Measurements from ENCODE around the gene ELP5. TPM values are rescaled to one million over a fixed set of nuclear protein-coding genes. Genes with fewer than 3 reads are reported as not detected.

The ELP5 gene
- total and polyA plus RNA-seq, 10 of the 15 experiments (the other 5 are each of a cell fraction or from before 2014, with no cell fraction given): 41.1 to 109 (median 77.5) TPM

GRCh38 chr17:7308625-7309433 is 56.8 kb downstream of the ELP5 start (continued):
- TF ChIP-seq RUNX3 (IDR thresholded peaks at IDR 0.05; ENCODE audit: low read length) (peak; percentile 96), ZNF217 (IDR thresholded peaks at IDR 0.05) (no peak), NFXL1 (IDR thresholded peaks at IDR 0.05; ENCODE audit: borderline replicate concordance) (no peak), EED (IDR thresholded peaks at IDR 0.05; ENCODE audit: low read depth) (peak; percentile 74), SP1 (IDR thresholded peaks at IDR 0.05; ENCODE audit: low read depth, low read length) (peak; percentile 44), ESRRA (IDR thresholded peaks at IDR 0.05; ENCODE audit: low read length) (no peak), SMC3 (IDR thresholded peaks at IDR 0.05; ENCODE audit: borderline replicate concordance, low read length) (no peak), MXI1 (IDR thresholded peaks at IDR 0.05; ENCODE audit: low read depth, low read length) (no peak; the same call in 1 of the 2 replicates), CREB1 (IDR thresholded peaks at IDR 0.05; ENCODE audit: low read depth) (peak; percentile 75; the same call in 1 of the 2 replicates)

MicroRNA genes within 50 kb of the gene (microRNA counts, 767-probe panel; counts per million panel counts)
- 977 counts per million, percentile 26 among the panel's probes with 10 or more counts for microRNA hsa-miR-324-3p
- 2,682 counts per million, percentile 85 among the panel's probes with 10 or more counts for microRNA hsa-miR-324-5p

Small RNA genes within 50 kb of the gene (microRNA-seq; reads per million reads assigned to microRNA genes)
- gene MIR324: 1,783 reads per million, percentile 91 among the genes with 10 or more reads in this experiment

Small RNA genes within 50 kb of the gene (small RNA-seq; reads per million reads assigned to genes)
- 44.2 reads per million, percentile 98 among the genes with 10 or more reads in this experiment for gene MIR324
- not detected for gene RF00019

Other genes starting within 250 kb of the ELP5 start
Only the 7 nearest of the 35 such genes appear.
- 138 and 165 TPM in 2 replicates for gene ACADVL, start 32.3 kb upstream of the ELP5 start, total RNA-seq (2014; rRNA removed)
- gene ACADVL, start 32.3 kb upstream of the ELP5 start, total RNA-seq (2014; rRNA removed; fragmentation: Illumina TruSeq; extraction: Trizol): 97.1 and 99.0 TPM in 2 replicates
- 182 and 196 TPM in 2 replicates for gene ACADVL, start 32.3 kb upstream of the ELP5 start, total RNA-seq (2021)
- gene ACADVL, start 32.3 kb upstream of the ELP5 start, polyA plus RNA-seq (2011; rRNA removed): 150 and 232 TPM in 2 replicates
- gene ACADVL, start 32.3 kb upstream of the ELP5 start, polyA plus RNA-seq (2014; fragmentation: Illumina TruSeq; extraction: Trizol): 86.8 and 137 TPM in 2 replicates
- 10 to 100 TPM; 25.4 to 73.1 TPM for gene ACADVL, start 32.3 kb upstream of the ELP5 start, polyA plus RNA-seq (2014; fragmentation: Nextera tagmentation; extraction: Ambion mirVana)
- gene ACADVL, start 32.3 kb upstream of the ELP5 start, polyA plus RNA-seq (2014; rRNA removed): 212 and 221 TPM in 2 replicates
- gene ACADVL, start 32.3 kb upstream of the ELP5 start, polyA plus RNA-seq (2016; fragmentation: Nextera tagmentation; extraction: Ambion mirVana): 100 to 1,000 TPM; 204 to 225 TPM
- 33.0 and 37.6 TPM in 2 replicates for gene DVL2, start 17.7 kb upstream of the ELP5 start, total RNA-seq (2014; rRNA removed)
- 15.4 and 16.7 TPM in 2 replicates for gene DVL2, start 17.7 kb upstream of the ELP5 start, total RNA-seq (2014; rRNA removed; fragmentation: Illumina TruSeq; extraction: Trizol)
- gene DVL2, start 17.7 kb upstream of the ELP5 start, total RNA-seq (2021): 40.0 and 44.8 TPM in 2 replicates
- 2.2 and 5.3 TPM in 2 replicates for gene DVL2, start 17.7 kb upstream of the ELP5 start, polyA plus RNA-seq (2011; rRNA removed)
- 5.1 and 21.2 TPM in 2 replicates for gene DVL2, start 17.7 kb upstream of the ELP5 start, polyA plus RNA-seq (2014; fragmentation: Illumina TruSeq; extraction: Trizol)
- gene DVL2, start 17.7 kb upstream of the ELP5 start, polyA plus RNA-seq (2014; fragmentation: Nextera tagmentation; extraction: Ambion mirVana): 1 to 10 TPM in 1 of 2 experiments, under 1 TPM in 1; 0.97 to 2.7 TPM
- 29.9 and 31.3 TPM in 2 replicates for gene DVL2, start 17.7 kb upstream of the ELP5 start, polyA plus RNA-seq (2014; rRNA removed)
- gene DVL2, start 17.7 kb upstream of the ELP5 start, polyA plus RNA-seq (2016; fragmentation: Nextera tagmentation; extraction: Ambion mirVana): 10 to 100 TPM; 25.3 to 30.4 TPM
- 35.7 and 38.0 TPM in 2 replicates for gene PHF23, start 12.8 kb upstream of the ELP5 start, total RNA-seq (2014; rRNA removed)
- gene PHF23, start 12.8 kb upstream of the ELP5 start, total RNA-seq (2014; rRNA removed; fragmentation: Illumina TruSeq; extraction: Trizol): 35.6 and 37.5 TPM in 2 replicates
- 34.0 and 39.2 TPM in 2 replicates for gene PHF23, start 12.8 kb upstream of the ELP5 start, total RNA-seq (2021)
- 21.7 and 29.7 TPM in 2 replicates for gene PHF23, start 12.8 kb upstream of the ELP5 start, polyA plus RNA-seq (2011; rRNA removed)
- 72.7 and 84.8 TPM in 2 replicates for gene PHF23, start 12.8 kb upstream of the ELP5 start, polyA plus RNA-seq (2014; fragmentation: Illumina TruSeq; extraction: Trizol)
- gene PHF23, start 12.8 kb upstream of the ELP5 start, polyA plus RNA-seq (2014; fragmentation: Nextera tagmentation; extraction: Ambion mirVana): 10 to 100 TPM in 1 of 2 experiments, 1 to 10 TPM in 1; 8.2 to 17.7 TPM
- gene PHF23, start 12.8 kb upstream of the ELP5 start, polyA plus RNA-seq (2014; rRNA removed): 38.1 and 41.6 TPM in 2 replicates
- gene PHF23, start 12.8 kb upstream of the ELP5 start, polyA plus RNA-seq (2016; fragmentation: Nextera tagmentation; extraction: Ambion mirVana): 10 to 100 TPM; 26.4 to 31.1 TPM
- gene GABARAP, start 9.8 kb upstream of the ELP5 start, total RNA-seq (2014; rRNA removed): 127 and 134 TPM in 2 replicates
- 157 and 164 TPM in 2 replicates for gene GABARAP, start 9.8 kb upstream of the ELP5 start, total RNA-seq (2014; rRNA removed; fragmentation: Illumina TruSeq; extraction: Trizol)
- 256 and 259 TPM in 2 replicates for gene GABARAP, start 9.8 kb upstream of the ELP5 start, total RNA-seq (2021)
- 187 and 223 TPM in 2 replicates for gene GABARAP, start 9.8 kb upstream of the ELP5 start, polyA plus RNA-seq (2011; rRNA removed)
- gene GABARAP, start 9.8 kb upstream of the ELP5 start, polyA plus RNA-seq (2014; fragmentation: Illumina TruSeq; extraction: Trizol): 613 and 739 TPM in 2 replicates
- 100 to 1,000 TPM; 314 to 340 TPM for gene GABARAP, start 9.8 kb upstream of the ELP5 start, polyA plus RNA-seq (2014; fragmentation: Nextera tagmentation; extraction: Ambion mirVana)
- 236 and 238 TPM in 2 replicates for gene GABARAP, start 9.8 kb upstream of the ELP5 start, polyA plus RNA-seq (2014; rRNA removed)
- gene GABARAP, start 9.8 kb upstream of the ELP5 start, polyA plus RNA-seq (2016; fragmentation: Nextera tagmentation; extraction: Ambion mirVana): 100 to 1,000 TPM; 433 to 444 TPM
- gene CTDNEP1, start 481 bp upstream of the ELP5 start, total RNA-seq (2014; rRNA removed): 31.4 and 32.2 TPM in 2 replicates
- gene CTDNEP1, start 481 bp upstream of the ELP5 start, total RNA-seq (2014; rRNA removed; fragmentation: Illumina TruSeq; extraction: Trizol): 23.7 and 27.3 TPM in 2 replicates
- 142 TPM in 2 replicates for gene CTDNEP1, start 481 bp upstream of the ELP5 start, total RNA-seq (2021)
- 82.7 and 111 TPM in 2 replicates for gene CTDNEP1, start 481 bp upstream of the ELP5 start, polyA plus RNA-seq (2011; rRNA removed)
- 167 and 176 TPM in 2 replicates for gene CTDNEP1, start 481 bp upstream of the ELP5 start, polyA plus RNA-seq (2014; fragmentation: Illumina TruSeq; extraction: Trizol)
- gene CTDNEP1, start 481 bp upstream of the ELP5 start, polyA plus RNA-seq (2014; fragmentation: Nextera tagmentation; extraction: Ambion mirVana): 10 to 100 TPM; 24.5 to 29.2 TPM
- gene CTDNEP1, start 481 bp upstream of the ELP5 start, polyA plus RNA-seq (2014; rRNA removed): 96.0 and 118 TPM in 2 replicates
- gene CTDNEP1, start 481 bp upstream of the ELP5 start, polyA plus RNA-seq (2016; fragmentation: Nextera tagmentation; extraction: Ambion mirVana): 10 to 100 TPM; 25.7 to 26.7 TPM
- gene CLDN7, start 10.3 kb downstream of the ELP5 start, total RNA-seq (2014; rRNA removed): 0.87 TPM in 1 of 2 replicates, not detected in the other
- 0.32 and 0.36 TPM in 2 replicates for gene CLDN7, start 10.3 kb downstream of the ELP5 start, total RNA-seq (2014; rRNA removed; fragmentation: Illumina TruSeq; extraction: Trizol)
- gene CLDN7, start 10.3 kb downstream of the ELP5 start, total RNA-seq (2021): 0.61 and 1.3 TPM in 2 replicates
- not detected in 2 replicates for gene CLDN7, start 10.3 kb downstream of the ELP5 start, polyA plus RNA-seq (2011; rRNA removed)
- gene CLDN7, start 10.3 kb downstream of the ELP5 start, polyA plus RNA-seq (2014; fragmentation: Illumina TruSeq; extraction: Trizol): 0.19 and 0.25 TPM in 2 replicates
- gene CLDN7, start 10.3 kb downstream of the ELP5 start, polyA plus RNA-seq (2014; fragmentation: Nextera tagmentation; extraction: Ambion mirVana): under 1 TPM in 1 of 2 experiments, not detected in 1; 0.19 TPM
- gene CLDN7, start 10.3 kb downstream of the ELP5 start, polyA plus RNA-seq (2014; rRNA removed): 0.49 and 0.94 TPM in 2 replicates
- not detected for gene CLDN7, start 10.3 kb downstream of the ELP5 start, polyA plus RNA-seq (2016; fragmentation: Nextera tagmentation; extraction: Ambion mirVana)
- gene SLC2A4, start 29.5 kb downstream of the ELP5 start, total RNA-seq (2014; rRNA removed): 0.05 and 0.06 TPM in 2 replicates
- 0.04 and 0.05 TPM in 2 replicates for gene SLC2A4, start 29.5 kb downstream of the ELP5 start, total RNA-seq (2014; rRNA removed; fragmentation: Illumina TruSeq; extraction: Trizol)
- 0.19 and 0.23 TPM in 2 replicates for gene SLC2A4, start 29.5 kb downstream of the ELP5 start, total RNA-seq (2021)
- 0.03 and 0.04 TPM in 2 replicates for gene SLC2A4, start 29.5 kb downstream of the ELP5 start, polyA plus RNA-seq (2011; rRNA removed)
- 0.04 and 0.11 TPM in 2 replicates for gene SLC2A4, start 29.5 kb downstream of the ELP5 start, polyA plus RNA-seq (2014; fragmentation: Illumina TruSeq; extraction: Trizol)
- gene SLC2A4, start 29.5 kb downstream of the ELP5 start, polyA plus RNA-seq (2014; fragmentation: Nextera tagmentation; extraction: Ambion mirVana): not detected
- 0.03 and 0.06 TPM in 2 replicates for gene SLC2A4, start 29.5 kb downstream of the ELP5 start, polyA plus RNA-seq (2014; rRNA removed)
- not detected for gene SLC2A4, start 29.5 kb downstream of the ELP5 start, polyA plus RNA-seq (2016; fragmentation: Nextera tagmentation; extraction: Ambion mirVana)